ENCODE results near the gene CEP72.

CEP72 gene

DNA sequence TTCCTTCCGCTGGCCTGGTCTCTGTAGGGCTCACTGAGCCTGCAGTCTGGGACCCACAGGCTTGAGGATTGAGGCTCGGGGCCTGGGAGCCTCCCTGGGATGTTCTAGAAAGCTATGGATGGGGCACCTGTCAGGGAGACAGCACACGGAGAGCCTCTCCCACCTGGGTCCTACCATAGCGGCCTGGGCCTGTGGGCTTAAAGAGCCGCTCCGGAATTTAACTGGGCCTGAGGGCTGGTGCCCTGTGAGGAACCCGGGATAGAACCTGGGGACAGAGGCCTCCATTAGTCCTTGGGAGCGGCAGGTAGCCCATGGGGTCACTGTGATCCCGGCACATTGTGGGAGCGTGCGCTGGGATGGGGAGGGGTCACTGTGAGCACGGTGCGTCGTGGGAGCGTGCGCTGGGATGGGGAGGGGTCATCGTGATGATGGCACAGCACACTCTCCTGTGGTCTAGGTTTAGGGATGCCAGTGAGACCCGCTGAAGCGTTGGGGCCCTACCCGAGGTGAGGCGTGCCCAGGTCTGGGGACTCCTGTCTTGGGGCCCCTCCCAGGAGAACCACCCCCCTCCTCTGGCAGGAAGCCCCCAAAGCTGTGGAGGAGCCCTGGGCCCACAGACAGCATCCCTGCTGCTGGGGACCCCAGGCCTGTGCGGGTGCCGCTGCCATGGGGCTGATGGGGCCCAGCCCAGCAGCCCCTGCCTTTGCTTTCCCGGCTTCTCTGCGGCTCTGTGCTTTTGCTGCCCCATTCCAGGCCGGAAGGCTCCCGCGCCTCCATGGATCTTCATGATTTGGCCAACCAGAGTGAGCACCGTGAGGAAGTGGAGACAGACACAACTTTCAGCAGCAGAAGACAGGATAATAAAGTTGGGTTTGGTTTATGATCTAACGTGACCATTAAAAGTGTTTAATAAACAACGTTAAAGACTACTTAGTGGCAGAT, 3.4 kb upstream of the CEP72 start:
- TF ChIP-seq CTCF (IDR thresholded peaks at IDR 0.05; ENCODE audit: low read length, missing control alignments): no peak
- no peak for DNase-seq (ENCODE audit: low read depth)
- no peak overlapping the region for H3K4me3 ChIP-seq (replicated peaks; ENCODE audit: low read depth, low read length)

DNA sequence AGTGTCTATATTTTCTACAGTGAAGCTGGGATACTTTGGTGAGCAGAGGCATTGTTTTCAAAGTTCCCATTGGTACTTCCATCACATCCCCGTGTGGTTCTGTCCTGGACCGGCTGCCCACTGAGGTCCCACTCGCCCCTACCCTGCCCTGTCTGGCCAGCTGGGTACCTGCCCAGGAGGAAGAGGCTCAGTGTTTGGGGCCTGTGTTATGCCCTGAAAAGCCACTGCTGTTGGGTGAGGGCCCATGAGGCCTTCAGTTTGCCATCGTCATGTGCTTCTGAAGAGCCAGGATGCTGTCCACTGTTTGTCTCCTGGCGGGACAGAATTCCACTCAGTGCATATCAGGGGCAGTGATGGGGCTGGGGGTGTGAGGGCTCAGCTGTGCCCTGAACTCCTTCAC, 2.6 kb upstream of the CEP72 start:
- TF ChIP-seq CTCF (IDR thresholded peaks at IDR 0.05; ENCODE audit: low read length, missing control alignments): no peak
- DNase-seq (ENCODE audit: low read depth): no peak
- no peak overlapping the region for H3K4me3 ChIP-seq (replicated peaks; ENCODE audit: low read depth, low read length)

DNA sequence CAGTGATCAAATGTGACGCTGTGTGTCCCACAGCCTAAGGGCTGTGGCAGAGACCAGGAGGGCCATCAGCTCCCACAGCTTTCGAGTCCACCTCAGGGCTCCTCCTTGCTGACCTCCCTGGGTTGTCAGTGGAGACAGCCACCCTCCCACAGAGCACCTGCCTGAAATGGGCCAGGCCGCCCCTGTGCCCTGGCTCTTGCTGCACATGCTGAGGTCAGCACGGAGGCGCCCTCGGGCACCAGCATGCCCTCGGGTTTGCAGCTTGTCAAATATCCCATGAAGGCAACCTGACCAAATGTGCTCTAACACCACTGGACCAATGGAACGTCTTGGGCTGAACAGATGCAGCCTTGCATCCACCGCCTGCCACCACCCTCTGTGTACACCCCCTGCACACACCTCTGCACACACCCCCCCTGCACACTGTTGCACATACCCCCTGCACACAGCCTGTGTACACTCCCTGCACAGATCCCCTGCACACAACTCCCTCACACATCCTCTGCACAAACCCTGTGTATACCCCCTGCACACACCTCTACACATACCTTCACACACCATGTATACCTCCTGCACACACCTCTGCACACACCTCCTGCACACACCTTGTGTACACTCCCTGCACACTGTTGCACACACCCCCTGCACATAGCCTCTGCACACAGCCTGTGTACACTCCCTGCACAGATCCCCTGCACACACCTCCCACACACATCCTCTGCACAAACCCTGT, 2.0 kb upstream of the CEP72 start:
- no peak for DNase-seq (ENCODE audit: low read depth)
- no peak overlapping the region for H3K4me3 ChIP-seq (replicated peaks; ENCODE audit: low read depth, low read length)
- no peak for TF ChIP-seq CTCF (IDR thresholded peaks at IDR 0.05; ENCODE audit: low read length, missing control alignments)

DNA sequence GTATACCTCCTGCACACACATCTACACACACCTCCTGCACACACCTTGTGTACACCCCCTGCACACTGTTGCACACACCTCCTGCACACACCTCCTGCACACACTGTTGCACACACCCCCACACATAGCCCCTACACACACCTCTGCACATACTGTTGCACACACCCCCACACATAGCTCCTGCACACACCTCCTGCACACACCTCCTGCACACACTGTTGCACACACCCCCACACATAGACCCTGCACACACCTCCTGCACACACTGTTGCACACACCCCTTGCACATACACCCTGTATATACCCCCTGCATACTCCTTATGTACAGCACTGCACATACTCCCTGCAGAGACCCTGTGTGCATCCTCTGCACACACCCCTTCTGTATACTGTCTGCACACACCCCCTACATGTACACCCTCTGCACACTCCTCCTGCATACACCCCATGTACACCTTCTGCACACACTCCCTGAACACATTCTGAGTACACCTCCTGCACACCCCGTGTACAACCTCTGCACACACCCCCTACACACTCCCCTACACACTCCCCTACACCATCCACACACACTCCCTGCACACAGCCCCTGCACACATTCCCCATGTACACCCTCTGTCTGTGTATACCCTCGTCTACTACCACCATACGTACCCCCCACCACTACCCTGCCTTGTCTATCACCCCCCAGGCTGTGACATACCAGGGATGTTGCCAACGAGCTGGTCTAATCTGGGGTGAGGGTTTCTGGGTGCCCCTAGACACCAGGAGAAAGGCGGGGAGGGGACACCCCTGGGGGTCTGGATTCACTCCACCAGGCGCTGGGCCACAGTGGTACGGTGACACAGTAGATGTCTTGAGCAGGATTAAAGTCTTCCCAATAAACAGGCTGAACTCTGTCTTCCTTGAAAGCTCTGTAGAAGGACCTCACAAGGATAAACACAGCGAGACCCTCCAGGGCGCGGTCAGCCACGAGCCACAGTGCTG, 1.1 kb upstream of the CEP72 start:
- peak overlapping the region; percentile 76 for H3K4me3 ChIP-seq (replicated peaks; ENCODE audit: low read depth, low read length)
- DNase-seq (ENCODE audit: low read depth): no peak
- TF ChIP-seq CTCF (IDR thresholded peaks at IDR 0.05; ENCODE audit: low read length, missing control alignments): no peak

DNA sequence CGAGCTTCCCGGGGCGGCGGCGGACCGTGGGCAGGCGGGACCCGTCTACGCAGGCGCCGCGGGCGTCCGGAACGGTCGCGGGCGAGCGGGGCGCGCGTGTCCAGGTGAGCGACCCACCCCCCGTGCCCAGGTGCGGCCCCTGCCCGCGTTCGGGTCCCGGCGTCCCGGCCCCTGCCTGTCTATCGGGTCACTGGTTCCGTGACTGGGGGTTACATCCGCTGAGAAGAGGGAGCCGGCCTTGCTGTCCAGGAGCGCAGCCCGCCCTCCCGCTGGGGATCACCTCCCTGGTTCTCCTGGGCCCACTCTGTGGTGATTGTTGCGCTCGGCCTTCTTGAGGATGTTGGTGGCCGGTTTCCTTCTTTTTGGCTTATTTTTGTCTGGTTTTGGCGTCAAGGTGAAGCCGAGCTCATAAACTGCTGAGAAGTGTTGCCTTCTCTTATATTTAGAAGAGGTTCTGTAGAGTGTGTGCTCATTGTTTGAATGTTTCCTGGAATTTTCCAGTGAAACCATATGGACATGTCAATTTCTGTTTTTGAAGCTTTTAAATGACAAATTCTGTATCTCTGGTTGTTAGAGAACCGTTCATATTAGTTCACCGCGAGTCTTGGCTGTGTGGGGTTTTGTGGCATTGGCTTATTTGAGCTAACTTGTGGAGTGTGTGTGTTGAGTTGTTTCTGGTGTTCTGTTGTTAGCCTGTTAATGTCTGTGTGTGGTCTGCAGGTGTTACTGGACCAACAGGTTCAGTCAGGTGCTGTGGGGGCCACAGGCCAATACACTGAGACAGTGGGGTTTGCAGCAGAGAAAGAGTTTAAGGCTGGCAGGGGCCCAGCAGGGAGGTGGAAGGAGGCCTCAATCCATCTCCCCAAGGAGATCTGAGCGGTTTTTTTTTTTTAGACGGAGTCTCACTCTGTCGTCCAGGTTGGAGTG, 621 bp downstream of the CEP72 start:
- peak overlapping the region; percentile 76 for H3K4me3 ChIP-seq (replicated peaks; ENCODE audit: low read depth, low read length)
- TF ChIP-seq CTCF (IDR thresholded peaks at IDR 0.05; ENCODE audit: low read length, missing control alignments): no peak
- DNase-seq (ENCODE audit: low read depth): no peak
